Body of pancreas (tissue), 4 donors: ENCODE data around the gene MFGE8. TPM values are rescaled to one million over a fixed set of nuclear protein-coding genes. Genes with fewer than 3 reads are reported as not detected.

Experiments
- ATAC-seq: fragments of 150-250 bp; one replicate; pipeline ENCODE4 v1.9.1; 2016
- DNase-seq, 4 donors: peaks; one replicate each; pipeline ENCODE4 v3.0.0-alpha.2; 2019
- H3K27ac ChIP-seq, 4 donors: fragments of 200-600 bp; sonication (generic); 1 replicate in 3 of 4; 2 replicates in 1 of 4; pipeline versions ENCODE4 v1.5.1 to v1.6.1; 2016 to 2019; ENCODE audit warnings: mild to moderate bottlenecking in 1 of 4, mixed read lengths in 1 of 4, moderate library complexity in 1 of 4
- H3K27me3 ChIP-seq, 2 donors: fragments of 200-600 bp; sonication (generic); one replicate each; pipeline ENCODE4 v1.6.0; 2016; ENCODE audit warnings: mild to moderate bottlenecking in 1 of 2
- H3K36me3 ChIP-seq, 2 donors: fragments of 200-600 bp; sonication (generic); replicated peaks in 1 of 2; 2 replicates each; pipeline ENCODE4 v1.5.1; 2016; ENCODE audit warnings: low read depth in 2 of 2; ENCODE audit not compliant: insufficient read depth in 1 of 2
- H3K4me1 ChIP-seq: fragments of 200-600 bp; sonication (generic); one replicate; pipeline ENCODE4 v1.6.0; 2016
- H3K4me3 ChIP-seq, 2 donors: fragments of 200-600 bp; sonication (generic); 1 replicate in 1 of 2; 2 replicates in 1 of 2; pipeline ENCODE4 v1.5.1; 2016 to 2019
- H3K9me3 ChIP-seq, 3 donors: fragments of 200-600 bp; sonication (generic); 1 replicate in 2 of 3; 2 replicates in 1 of 3; pipeline ENCODE4 v1.5.1; 2016
- CTCF ChIP-seq, 7 experiments: fragments of 450-650 bp in 4 of 7; fragments of 200-600 bp in 3 of 7; sonication (generic) in 3 of 7; IDR thresholded peaks; one replicate each; pipeline ENCODE4 v1.5.1; 2016 to 2019; ENCODE audit warnings: antibody characterized with exemption in 7 of 7
- POLR2A ChIP-seq, 3 donors: fragments of 450-650 bp; IDR thresholded peaks; one replicate each; pipeline ENCODE4 v1.6.1; 2016; ENCODE audit warnings: antibody characterized with exemption in 3 of 3, mild to moderate bottlenecking in 2 of 3
- WGBS, 2 donors: methylation state at CpG; one replicate each; pipeline ENCODE4 v1.1.5; 2017; 5-methylcytosine and 5-hydroxymethylcytosine counted together
- intact Hi-C: fragments of 100-400 bp; cut with DNase I; formaldehyde crosslinking; loops from one replicate; pipeline ENCODE4 v1.15.1; 2023
- total RNA-seq, 2 donors: library from RNA; depleted of rRNA; stranded (reverse); fragments of >200 nt; gene quantifications; one replicate each; pipeline ENCODE4 v1.1.0, GENCODE V29; 2016

The MFGE8 gene
- total RNA-seq, 2 donors from 2014 or later = 51.4 to 77.5 TPM

DNA sequence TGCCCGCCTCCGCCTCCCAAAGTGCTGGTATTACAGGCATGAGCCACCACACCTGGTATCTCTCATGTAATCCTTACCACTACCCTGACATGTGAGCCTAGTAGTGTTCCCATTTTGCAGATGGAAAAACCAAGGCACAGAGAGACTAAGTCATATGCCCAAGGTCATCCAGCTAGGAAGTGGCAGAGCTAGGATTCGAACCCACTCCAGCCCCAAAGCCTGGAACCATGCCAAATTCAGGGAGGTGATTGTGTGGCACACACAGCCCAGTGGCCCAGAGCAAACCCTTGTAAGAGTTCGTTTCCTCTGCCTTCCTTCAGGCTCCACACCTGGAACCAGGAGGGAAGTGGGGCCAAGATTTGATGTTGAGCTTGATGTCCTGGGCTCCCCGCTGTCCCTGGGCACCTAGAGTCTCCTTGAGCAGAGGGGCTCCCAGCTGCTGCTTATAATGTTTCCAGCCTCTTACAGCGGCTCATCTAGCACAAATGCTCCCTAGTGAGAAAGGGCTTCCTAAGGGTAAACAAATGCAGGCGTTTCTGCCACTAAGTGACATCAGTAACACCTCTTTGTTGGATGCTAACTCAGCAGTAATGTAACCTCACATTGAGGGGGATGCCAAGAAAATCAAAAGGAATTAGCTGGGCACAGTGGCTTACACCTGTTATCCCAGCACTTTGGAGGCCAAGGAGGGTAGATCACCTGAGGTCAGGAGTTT, 21.5 kb downstream of the MFGE8 start:
- Histone ChIP-seq H3K36me3 (no peaks in the 10 kb centered on the region), H3K27ac (no peak overlapping the region), H3K4me3 (no peak overlapping the region), H3K9me3 (no peaks in the 10 kb centered on the region), H3K4me1 (peaks cover 17% of the 10 kb centered on the region), H3K27me3 (peaks cover 0 to 17% of the 10 kb centered on the region in 2 donors)
- DNase-seq = no peak
- no peak for ATAC-seq
- intact Hi-C loops = no loop called here
- TF ChIP-seq CTCF (IDR thresholded peaks at IDR 0.05) (no peak), POLR2A (IDR thresholded peaks at IDR 0.05) (no peak)
- WGBS, 2 donors = 62 to 68% methylated on average over 7 of the region's 7 CpGs

- no peak overlapping the region for H3K4me3 ChIP-seq
- ATAC-seq = no peak
- no peaks in the 10 kb centered on the region for H3K36me3 ChIP-seq
- WGBS, 2 donors = 62 to 68% methylated on average over 4 of the region's 4 CpGs
- TF ChIP-seq CTCF (IDR thresholded peaks at IDR 0.05) (no peak), POLR2A (IDR thresholded peaks at IDR 0.05) (no peak)
- intact Hi-C loops = no loop called here
- H3K27me3 ChIP-seq = peaks cover 0 to 17% of the 10 kb centered on the region in 2 donors
- no peaks in the 10 kb centered on the region for H3K9me3 ChIP-seq
- no peak overlapping the region for H3K27ac ChIP-seq
- H3K4me1 ChIP-seq = peaks cover 15% of the 10 kb centered on the region
- DNase-seq = no peak
These were observed 22.7 kb downstream of the MFGE8 start for GRCh38 chr15:88890495-88890894.

GRCh38 chr15:88888719-88889118, 24.5 kb downstream of the MFGE8 start:
- Histone ChIP-seq H3K36me3 (no peaks in the 10 kb centered on the region), H3K27me3 (no peaks in the 10 kb centered on the region), H3K27ac (no peak overlapping the region), H3K9me3 (no peaks in the 10 kb centered on the region), H3K4me1 (no peaks in the 10 kb centered on the region), H3K4me3 (no peak overlapping the region)
- intact Hi-C loops = no loop called here
- no peak for DNase-seq
- TF ChIP-seq CTCF (IDR thresholded peaks at IDR 0.05) (no peak), POLR2A (IDR thresholded peaks at IDR 0.05) (no peak)
- 55 to 78% methylated on average over 5 of the region's 5 CpGs for WGBS, 2 donors
- ATAC-seq = no peak

DNA sequence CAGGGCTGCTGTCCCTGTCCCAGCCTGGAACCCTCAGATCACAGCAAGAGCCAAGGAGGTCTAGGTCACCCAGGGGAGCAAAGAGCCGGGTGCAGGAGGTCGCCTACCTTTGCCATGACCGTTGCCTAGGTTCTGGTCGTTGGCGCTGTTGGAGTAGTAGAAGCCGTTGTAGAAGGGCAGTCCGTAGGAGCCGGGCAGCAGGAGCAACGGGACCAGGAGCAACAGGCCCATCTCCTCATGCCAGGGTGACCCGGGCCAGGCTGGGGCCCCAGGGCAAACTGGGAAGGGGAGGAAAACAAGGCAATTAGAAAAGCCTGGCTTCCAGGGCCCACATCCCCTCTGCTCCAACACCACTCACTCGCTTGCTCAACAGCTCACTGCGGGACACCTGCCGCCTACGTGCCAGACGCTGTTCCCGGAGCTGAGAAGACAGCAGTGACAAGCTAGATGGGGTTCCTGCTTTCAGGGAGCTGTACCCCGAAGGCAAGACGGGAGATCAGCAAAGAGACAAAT, 26.1 kb downstream of the MFGE8 start:
- ATAC-seq (no peak), DNase-seq (no peak)
- no peak overlapping the region for H3K4me3 ChIP-seq
- H3K4me1 ChIP-seq = no peaks in the 10 kb centered on the region
- WGBS, 2 donors = 71 to 81% methylated on average over 13 to 18 of the region's 18 CpGs
- no peaks in the 10 kb centered on the region for H3K36me3 ChIP-seq
- no peak overlapping the region for H3K27ac ChIP-seq
- no peak for TF ChIP-seq POLR2A (IDR thresholded peaks at IDR 0.05)
- no peak for TF ChIP-seq CTCF (IDR thresholded peaks at IDR 0.05)
- H3K9me3 ChIP-seq = no peaks in the 10 kb centered on the region
- intact Hi-C loops = no loop called here
- no peaks in the 10 kb centered on the region for H3K27me3 ChIP-seq

DNA sequence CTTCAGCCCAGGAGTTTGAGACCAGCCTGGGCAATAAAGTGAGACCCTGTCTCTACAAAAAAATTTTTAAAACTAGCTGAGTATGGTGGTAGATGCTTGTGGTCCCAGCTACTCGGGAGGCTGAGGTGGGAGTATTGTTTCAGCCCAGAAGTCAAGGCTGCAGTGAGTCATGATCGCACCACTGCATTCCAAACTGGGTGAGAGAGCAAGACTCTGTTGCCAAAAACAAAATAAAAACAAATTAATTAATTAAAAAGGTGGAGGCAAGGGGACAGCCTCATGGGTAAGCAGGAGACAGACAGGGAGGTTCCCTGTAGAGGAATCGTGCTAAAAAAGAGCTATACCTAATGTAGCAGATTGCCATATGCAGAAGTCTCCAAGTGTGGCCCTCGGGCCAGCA, 30.4 kb downstream of the MFGE8 start:
- Histone ChIP-seq H3K27me3 (no peaks in the 10 kb centered on the region), H3K36me3 (no peaks in the 10 kb centered on the region), H3K27ac (no peak overlapping the region), H3K9me3 (no peaks in the 10 kb centered on the region), H3K4me3 (no peak overlapping the region), H3K4me1 (no peaks in the 10 kb centered on the region)
- 55 to 66% methylated on average over 4 of the region's 4 CpGs for WGBS, 2 donors
- TF ChIP-seq POLR2A (IDR thresholded peaks at IDR 0.05) = no peak
- TF ChIP-seq CTCF (IDR thresholded peaks at IDR 0.05) = no peak
- intact Hi-C loops = no loop called here
- DNase-seq (no peak), ATAC-seq (no peak)
